Sigmoid colon (tissue), 4 donors: Measurements from ENCODE around the gene SYPL2.

ENCODE experiments used
- CTCF ChIP-seq, 4 experiments: fragments of 450-650 bp in 3 of 4; fragments of 200-600 bp in 1 of 4; IDR thresholded peaks; one replicate each; pipeline ENCODE4 v1.5.1; 2016 to 2019; ENCODE audit warnings: antibody characterized with exemption in 4 of 4, mild to moderate bottlenecking in 3 of 4, moderate library complexity in 2 of 4
- EP300 ChIP-seq, 4 donors: sonication (generic); formaldehyde crosslinking; IDR thresholded peaks; one replicate each; pipeline ENCODE4 v1.6.1; 2017; ENCODE audit warnings: antibody characterized with exemption in 4 of 4
- POLR2A ChIP-seq, 2 donors: fragments of 450-650 bp; IDR thresholded peaks; one replicate each; pipeline ENCODE4 v1.6.1; 2016; ENCODE audit warnings: antibody characterized with exemption in 2 of 2, mild to moderate bottlenecking in 2 of 2, moderate library complexity in 2 of 2
- POLR2AphosphoS5 ChIP-seq, 4 donors: sonication (generic); formaldehyde crosslinking; IDR thresholded peaks; one replicate each; pipeline ENCODE4 v1.6.1; 2017; ENCODE audit warnings: antibody characterized with exemption in 4 of 4

GRCh38 chr1:109443476-109443875 lies 22.9 kb upstream of the SYPL2 start:
- TF ChIP-seq EP300 (IDR thresholded peaks at IDR 0.05) (no peak), CTCF (IDR thresholded peaks at IDR 0.05) (no peak), POLR2A (IDR thresholded peaks at IDR 0.05) (no peak), POLR2AphosphoS5 (IDR thresholded peaks at IDR 0.05) (no peak)
